NCI-H774 (cell line): ENCODE results near the gene EMILIN2.

Experiments used
- DNase-seq: peaks from one replicate; lab custom pipeline; 2025; lab: John Stamatoyannopoulos, UW

EMILIN2 gene

DNA sequence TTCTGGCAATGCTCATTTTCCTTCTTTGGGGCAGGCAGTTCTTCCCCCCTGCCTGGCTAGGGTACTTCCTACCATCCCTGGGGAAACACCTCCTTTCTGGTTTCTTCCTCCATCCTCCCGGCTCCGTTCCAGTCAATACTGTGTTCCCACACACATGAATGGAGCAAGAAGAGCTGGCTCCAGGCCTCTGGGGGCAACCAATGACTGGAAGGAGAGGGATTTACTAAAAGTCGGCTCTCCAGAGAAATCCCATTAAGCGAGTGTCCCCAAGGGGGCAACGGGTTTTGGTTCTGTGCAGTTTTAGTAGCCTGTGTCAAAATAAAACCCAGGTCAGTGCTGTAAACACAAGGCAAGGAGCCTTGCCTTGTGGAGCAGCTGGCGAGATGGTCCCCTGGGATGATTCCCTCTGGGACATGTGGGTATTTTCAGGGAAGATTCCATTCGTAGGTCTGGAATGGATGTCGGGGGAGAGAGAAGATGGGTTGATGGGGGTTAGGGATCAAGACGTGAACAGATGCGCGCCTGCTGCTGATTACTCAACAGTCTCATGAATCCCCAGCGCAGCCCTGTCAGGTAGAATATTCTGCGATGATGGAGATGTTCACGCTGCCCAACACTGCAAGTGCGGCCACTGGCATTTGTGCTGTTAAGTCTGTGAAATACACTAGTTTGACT lies 32.0 kb downstream of the EMILIN2 start:
- no peak for DNase-seq

DNA sequence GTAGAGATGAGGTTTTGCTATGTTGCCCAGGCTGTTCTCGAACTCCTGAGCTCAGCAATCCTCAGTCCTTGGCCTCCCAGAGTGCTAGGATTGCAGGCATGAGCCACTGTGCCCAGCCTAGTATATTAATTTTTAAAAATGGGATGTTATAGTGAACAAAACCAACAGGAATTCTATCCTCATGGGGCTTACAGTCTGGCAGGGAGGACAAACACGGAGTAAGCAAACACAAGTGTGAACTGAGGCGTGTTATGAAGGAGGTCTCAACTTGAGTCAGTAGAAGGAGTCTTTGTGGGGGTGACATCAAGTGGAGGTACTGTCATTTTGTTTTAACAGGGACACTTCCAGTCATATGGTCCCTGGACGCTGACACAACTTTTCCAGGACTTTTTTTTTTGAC lies 33.1 kb downstream of the EMILIN2 start:
- DNase-seq = no peak

DNA sequence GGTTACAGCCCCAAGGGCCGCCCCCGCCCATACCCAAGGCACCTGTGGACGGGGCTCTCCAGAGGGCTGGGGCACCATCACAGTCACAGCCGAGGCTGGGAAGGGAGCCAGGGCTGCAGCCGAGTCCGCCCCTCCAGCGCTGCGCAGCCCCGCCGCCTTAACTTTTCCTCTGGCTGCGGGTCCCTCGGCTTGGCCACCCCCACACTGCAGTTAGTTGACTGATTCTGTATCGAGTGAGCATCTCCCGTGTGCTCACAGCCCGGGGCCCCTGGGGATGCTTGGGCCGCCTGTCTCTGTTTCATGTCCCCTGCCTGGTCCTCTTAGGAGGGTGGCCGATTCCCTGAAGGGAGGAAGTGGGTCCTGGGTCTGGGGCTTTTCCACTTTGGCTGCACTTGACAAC lies 33.7 kb downstream of the EMILIN2 start:
- DNase-seq = no peak

DNA sequence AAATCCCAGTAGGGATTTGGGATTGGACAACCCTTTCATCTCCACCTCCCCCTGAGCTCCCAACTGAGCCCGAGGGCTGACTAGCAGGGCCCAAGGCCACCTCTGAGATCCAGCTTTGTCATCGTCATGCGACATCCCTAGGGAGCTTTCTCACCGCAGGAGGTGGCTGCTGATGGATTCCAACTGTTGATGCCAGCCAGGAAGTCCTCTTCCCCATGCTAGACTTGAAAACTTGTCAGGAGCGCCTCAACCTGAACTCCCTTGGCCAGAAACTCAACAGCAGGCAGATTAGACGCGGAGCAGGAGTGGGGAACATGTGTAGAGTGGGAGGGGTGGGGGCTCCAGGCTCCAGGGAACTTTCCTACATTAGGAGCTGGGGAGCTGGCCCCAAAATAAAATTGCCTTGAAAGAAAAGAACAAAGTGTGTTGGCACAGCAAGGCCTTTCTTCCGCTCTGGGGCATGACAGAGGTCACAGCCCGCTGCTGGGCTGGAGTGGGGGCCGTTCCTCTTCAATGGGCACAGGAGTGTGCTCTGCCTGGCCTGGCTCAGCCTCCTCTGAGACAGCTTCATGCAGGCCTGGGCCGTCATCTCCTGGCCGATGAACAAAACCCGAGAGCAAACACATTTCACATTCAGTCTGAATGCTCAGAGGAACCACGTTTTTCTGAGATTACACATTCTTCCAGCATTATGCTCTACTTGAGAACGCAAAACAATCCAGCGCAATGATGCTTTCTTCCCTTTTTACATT lies 34.5 kb downstream of the EMILIN2 start:
- no peak for DNase-seq

DNA sequence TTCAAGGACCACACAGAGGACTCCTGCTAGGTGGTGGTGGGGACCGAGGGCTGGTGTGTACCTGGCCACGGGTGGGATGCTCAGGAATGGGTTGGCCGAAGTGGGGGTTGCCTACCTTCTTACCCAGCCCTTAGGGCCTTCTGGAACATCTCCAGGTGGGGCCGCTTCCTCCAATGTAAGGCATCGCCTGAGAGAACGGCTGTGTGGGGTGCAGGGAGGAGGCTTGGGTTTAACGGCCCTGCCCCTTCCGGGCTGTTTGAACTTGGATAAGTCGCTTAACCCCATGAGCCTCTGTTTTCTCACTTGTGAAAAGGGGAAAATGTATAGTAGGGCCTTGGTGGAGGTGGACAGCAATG lies 35.0 kb downstream of the EMILIN2 start:
- no peak for DNase-seq

DNA sequence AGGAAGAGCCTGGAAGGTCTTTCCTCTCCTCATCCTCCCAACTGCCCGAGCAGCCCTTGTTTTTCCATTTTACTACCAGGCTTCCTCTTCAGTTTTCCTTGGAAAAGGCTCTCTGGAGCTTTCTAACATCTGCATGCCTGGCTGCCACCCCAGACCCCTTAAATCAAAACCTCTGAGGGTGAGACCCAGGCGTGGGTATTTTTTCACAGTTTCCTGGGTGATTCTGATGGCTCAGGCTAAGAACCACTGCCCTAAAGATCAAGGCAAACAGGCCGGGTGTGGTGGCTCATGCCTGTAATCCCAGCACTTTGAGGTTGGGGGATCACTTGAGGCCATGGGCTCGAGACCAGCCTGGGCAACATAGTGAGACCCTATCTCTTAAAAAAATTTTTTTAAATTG lies 35.4 kb downstream of the EMILIN2 start:
- no peak for DNase-seq

DNA sequence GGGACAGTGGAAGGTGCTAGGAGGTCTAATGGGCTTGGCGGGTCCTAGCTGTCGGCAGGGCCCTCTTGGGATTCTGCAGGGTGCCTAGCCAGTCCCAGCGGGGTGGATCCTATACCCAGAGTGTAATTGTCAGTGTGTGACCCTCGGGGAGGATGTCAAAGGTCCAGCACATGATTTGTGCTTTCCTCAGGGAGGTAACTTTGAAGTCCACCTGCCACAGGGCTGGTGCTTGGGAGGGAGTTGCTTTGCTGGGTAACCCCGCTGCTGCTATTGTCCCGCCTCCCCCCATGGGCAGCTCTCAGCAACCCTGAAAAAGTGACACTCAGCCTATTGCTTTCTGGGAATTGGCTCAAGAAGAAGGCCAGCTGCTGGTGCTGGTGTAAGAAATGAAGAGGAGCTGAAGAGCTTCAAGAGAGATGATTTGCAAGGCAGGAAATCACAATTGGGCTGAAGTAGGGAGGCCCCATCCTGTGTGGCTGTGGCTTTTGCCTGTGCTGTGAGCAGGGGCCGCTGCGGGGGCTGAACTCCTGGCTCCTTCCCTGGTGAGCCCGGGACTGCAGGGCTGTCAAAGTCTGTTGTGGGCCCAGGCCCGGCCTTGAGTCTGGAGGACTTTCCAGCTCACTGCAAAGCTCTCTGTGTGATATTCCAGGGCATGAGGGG lies 36.4 kb downstream of the EMILIN2 start:
- no peak for DNase-seq

DNA sequence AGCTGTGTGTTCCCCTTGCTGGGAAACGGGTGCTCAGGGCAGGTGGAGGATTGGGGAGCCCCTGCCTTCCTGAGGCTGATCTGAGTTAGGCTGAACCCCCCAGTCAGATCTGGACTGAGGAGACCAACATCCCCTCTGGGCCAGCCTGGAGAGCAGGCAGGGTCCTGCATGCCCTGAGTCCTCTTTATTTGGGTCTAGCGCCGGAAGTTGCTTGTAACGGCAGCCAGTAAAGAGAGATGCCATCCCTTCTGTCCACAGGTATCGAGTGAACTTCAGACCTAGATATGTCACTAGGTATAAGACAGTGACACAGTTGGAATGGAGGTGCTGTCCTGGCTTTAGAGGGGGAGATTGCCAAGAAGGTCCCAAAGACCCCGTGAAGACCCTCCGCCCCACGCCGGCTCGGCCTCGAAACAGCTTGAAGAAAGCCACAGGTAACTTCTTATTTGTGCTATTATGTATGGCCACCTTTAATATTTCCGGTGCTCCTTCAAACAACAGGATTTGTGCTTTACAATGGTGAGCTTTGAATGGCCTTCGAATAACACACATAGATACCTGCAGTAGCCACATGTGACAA lies 38.0 kb downstream of the EMILIN2 start:
- DNase-seq = no peak

DNA sequence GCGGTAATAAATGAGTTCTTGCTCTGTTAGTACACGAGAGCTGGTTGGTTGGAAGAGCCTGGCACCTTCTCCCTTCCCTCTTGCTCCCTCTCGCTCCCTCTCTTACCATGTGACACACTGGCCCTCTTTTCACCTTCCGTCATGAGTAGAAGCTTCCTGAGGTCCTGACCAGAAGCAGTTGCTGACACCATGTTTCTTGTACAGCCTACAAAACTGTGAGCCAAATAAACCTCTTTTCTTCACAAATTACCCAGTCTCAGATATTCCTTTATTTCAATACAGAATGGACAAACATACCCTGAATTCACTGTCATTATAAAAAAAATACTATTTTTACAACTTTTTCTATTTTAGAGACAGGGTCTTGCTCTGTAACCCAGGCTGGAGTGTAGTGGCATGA lies 40.7 kb downstream of the EMILIN2 start:
- DNase-seq = no peak

DNA sequence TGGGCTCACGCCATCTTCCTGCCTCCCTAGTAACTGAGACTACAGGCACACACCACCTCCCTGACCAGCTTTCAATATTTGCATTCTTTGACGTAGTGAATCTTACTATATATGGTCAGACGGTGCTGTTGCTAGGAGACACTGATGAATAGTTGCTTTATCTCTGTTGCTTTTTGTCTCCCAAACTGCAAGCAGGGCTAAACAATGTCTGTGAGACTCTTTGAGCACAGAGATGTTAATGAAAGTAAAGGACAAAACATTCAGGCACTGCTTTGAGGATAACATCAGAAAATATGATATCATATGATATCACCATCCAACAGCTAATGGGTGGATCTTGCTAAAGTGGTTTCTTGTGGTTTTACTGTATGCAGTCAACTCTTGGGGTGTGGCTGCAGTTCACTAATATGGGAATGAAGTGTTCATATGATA lies 43.0 kb downstream of the EMILIN2 start:
- DNase-seq = no peak

DNA sequence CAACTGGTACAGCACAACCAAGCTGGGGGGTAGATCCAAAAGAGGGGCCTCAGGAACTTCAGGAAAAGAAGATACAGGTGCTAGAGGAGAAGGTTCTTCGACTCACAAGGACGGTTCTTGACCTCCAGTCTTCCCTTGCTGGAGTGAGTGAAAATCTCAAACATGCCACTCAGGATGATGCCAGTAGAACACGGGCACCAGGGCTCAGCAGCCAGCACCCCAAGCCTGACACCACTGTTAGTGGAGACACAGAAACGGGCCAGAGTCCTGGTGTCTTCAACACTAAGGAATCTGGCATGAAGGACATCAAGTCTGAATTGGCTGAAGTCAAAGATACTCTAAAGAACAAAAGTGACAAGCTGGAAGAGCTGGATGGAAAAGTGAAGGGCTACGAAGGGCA lies 43.8 kb downstream of the EMILIN2 start:
- no peak for DNase-seq

DNA sequence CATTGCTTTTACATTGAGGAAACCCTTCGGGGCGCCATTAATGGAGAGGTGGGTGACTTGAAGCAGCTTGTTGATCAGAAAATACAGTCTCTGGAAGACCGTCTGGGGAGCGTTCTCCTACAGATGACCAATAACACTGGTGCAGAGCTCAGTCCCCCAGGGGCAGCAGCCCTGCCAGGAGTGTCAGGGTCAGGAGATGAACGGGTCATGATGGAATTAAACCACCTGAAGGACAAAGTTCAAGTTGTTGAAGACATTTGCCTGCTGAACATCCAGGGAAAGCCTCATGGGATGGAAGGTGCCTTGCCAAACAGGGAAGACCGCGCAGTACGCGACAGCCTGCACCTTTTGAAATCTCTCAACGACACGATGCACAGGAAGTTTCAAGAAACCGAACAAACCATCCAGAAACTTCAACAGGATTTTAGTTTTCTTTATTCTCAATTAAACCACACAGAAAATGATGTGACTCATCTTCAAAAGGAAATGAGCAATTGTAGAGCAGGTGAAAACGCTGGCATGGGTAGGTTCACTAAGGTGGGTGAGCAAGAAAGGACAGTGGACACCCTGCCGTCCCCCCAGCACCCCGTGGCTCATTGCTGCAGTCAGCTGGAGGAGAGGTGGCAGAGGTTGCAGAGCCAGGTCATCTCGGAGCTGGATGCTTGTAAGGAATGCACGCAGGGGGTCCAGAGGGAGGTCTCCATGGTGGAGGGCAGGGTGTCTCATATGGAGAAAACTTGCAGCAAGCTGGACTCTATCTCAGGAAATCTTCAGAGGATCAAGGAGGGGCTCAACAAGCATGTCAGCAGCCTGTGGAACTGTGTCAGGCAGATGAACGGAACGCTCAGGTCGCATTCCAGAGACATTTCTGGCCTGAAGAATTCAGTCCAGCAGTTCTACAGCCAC lies 45.0 kb downstream of the EMILIN2 start:
- DNase-seq = no peak

DNA sequence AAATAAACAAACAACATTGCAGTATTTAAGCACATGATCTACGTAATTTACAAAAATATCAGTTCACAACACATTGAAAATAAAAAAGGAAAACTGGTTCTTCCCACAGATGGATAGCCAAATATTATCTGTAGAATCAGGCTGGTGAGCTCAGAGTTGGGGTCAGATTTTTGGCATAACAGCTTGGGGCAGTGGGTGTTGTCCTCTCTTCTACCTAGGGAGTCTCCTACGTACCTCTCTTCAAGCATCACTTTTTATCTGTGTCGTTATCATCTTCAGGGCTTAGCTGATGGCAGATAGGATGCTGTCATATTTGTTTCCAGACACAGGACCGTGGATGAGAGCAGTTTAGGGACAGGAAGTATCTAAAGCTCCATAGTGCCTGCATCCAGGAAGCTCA lies 46.2 kb downstream of the EMILIN2 start:
- DNase-seq = no peak

DNA sequence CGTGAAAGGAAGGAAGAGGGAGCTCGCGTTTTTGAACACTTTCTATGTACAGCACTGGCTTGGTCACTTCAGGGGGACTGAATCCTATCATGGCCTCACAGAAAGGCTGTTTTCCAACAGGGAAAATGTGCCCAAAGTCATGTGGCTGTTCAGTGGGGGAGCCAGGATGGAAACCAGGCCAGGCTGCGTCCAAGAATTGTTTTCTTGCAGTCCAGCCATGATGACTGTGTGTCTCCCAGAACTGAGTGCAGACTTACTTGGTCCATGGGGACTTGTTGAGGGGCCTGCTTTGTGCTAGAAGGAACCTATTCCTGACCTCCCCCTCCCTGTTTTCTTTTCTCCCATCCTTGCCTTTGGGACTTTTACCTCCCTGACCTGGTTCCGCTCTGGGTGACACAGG lies 46.9 kb downstream of the EMILIN2 start:
- DNase-seq = no peak

DNA sequence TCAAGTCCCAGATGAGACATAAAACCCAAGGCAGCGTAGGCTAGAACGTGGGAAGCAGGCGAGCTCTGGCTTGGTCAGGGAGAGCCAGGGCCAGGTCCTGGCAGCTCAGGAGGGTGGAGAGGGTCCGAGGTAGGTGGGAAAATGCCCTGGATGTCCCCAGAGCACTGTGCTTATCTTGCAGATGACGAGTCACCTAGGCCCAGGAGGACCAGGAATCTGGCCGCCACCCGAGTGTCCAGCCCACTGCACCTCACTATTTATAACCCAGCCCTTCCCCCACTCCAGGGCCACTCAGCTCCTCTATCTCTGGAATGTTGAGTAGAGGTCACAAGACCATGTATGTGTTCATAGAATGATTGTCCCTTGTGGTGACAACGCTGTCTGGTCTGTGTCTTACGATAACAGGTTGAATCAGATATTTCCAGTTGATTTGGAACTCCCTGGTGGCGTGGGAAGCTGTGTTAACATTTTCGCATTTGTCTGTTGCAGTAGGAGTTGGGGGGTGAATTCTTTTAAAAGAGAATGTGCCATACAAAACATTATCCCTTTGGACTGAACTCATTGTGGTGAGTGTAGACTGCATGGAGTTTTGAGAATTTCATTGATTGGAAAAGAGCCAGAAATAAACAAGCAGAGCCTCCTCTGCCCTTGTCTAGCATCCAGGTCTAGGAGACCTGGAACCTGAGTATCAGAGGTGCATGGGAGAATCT lies 47.5 kb downstream of the EMILIN2 start:
- no peak for DNase-seq

DNA sequence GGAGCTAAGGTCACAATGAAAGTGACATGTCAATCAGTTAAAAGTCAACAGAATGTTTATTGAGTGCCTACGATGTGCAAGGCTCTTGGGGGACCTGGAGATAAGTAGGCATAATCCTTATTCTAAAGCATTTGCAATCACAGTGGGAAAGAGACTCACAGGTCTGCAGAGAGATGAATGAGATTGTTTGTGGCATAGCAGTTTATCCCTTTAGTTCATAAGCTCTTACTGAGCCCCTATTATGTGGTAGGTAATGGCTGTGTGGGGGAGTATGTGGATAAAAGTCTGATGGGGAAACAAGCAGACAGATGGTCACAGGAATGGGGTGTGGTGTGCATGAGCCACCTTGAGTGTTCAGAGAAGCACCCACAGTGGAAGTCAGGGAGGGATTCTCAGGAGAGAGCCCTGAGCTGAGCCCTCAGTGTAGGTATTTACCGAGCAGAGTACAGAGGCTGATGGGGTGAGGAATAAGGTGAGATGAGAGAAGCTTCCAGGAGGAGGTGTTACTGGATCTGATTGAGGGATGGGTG lies 48.1 kb downstream of the EMILIN2 start:
- DNase-seq = no peak

DNA sequence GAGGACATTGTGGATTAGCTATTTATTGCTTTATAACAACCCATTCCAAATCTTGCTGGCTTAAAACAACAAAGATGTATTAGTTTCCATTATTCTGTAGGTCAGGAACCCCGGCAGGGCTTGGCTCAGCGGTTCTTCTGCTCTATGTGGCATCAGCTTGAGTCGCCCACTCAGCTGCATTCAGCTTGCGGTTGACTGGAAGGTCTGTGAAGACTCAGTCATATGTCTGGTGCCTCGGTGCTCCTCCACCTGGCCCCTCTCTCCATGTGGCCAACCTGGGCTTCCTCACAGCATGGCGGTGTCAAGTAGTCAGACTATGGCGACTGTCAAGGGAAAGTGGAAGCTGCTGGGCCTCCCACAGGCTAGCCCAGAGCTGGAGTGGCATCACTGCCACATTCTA lies 48.6 kb downstream of the EMILIN2 start:
- DNase-seq = no peak

DNA sequence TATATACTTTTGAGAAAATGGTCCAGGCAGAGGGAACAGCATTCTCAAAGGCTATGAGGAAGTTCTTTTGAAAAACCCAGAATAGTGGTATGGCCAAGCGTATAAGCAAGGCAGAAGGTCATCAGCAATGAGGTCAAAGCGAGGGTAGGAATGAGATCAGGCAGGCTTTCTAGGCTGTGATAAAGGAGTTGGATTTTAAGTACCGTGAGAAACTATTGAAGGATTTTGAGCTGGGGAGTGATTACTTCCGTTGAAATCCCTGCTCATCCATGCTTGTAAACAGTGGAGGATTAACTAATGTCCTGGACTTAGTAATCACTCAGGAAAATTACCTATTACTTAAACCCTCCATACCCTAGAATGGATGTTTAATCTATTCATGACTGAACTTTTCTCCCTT lies 50.2 kb downstream of the EMILIN2 start:
- no peak for DNase-seq

DNA sequence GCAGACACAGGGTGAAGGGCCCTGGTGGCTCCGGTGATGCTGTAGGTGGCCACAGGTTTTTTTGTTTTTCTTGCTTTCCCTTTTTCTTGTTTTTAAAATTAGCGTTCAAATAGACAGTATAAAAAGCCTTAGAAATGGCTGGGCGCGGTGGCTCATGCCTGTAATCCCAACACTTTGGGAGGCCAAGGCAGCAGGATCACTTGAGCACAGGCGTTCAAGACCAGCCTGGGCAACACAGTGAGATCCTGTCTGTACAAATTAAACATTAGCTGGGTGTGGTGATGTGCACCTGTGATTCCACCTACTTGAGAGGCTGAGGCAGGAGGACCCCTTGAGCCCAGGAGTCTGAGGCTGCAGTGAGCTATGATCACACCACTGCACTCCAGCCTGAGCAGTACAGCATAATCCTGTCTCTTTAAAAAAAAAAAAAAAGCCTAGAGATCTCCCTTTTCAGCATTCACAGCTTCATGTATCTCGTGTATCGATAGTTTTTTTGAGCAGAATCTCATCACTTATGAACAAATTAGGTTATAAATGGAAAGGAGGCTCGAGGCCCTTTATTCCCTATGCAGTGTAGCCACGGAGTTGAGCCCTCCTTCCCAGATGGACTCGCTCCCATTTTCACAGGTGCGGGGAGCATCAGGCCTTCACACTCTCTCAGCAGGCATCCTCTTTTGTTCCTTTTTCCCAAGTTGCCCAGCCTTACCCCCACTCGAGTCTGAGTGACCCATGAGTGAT lies 50.8 kb downstream of the EMILIN2 start:
- no peak for DNase-seq

DNA sequence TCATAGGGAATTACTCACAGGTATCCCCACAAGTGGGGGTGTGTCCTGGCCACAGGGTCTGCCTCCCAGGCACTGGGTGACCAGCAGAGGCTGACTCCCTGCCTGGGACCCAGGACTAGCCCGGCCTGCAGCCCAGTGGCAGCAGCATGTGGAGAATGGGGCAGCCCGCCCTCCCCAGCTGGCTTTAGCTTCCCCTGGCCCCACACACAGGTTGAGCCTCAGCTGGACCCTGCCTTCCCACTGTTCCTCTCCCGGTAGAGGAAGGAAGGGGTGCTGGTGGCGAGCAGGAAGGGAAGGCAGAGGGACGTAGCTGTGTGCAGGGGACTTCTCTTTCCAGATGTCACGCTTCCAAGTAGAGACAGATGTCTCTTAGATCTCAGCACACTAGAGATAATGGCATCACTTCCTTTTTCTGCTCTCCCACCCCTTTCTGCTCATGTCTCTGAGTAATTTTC lies 51.4 kb downstream of the EMILIN2 start:
- no peak for DNase-seq
